Measurements from ENCODE around the gene OSER1.
"Not testable (repeated sequence)": the region's sequence is repeated elsewhere in the genome, so short reads cannot be mapped to it uniquely, and the experiment has no call there.

OSER1 gene

GRCh38 chr20:44210406-44211176 is at the start of gene OSER1:
Gene OSER1 (minus strand): TSS chr20:44210771. CDS start chr20:44206957, 3,814 bp downstream.
- DNase-seq = peak; percentile 97

GRCh38 chr20:44258226-44258890 is 47.8 kb upstream of the OSER1 start:
- DNase-seq = no peak

GRCh38 chr20:44256961-44257360 is 46.4 kb upstream of the OSER1 start:
- no peak for DNase-seq

GRCh38 chr20:44255942-44256341 is 45.4 kb upstream of the OSER1 start:
- no peak for DNase-seq

GRCh38 chr20:44254073-44254472 is 43.5 kb upstream of the OSER1 start:
- no peak for DNase-seq

GRCh38 chr20:44253528-44253927 is 43.0 kb upstream of the OSER1 start:
- DNase-seq = no peak

- no peak for DNase-seq
Measured at GRCh38 chr20:44251284-44251683, 40.7 kb upstream of the OSER1 start.

- DNase-seq = no peak
Measured at GRCh38 chr20:44248410-44248759, 37.8 kb upstream of the OSER1 start.

GRCh38 chr20:44247586-44248409 is 37.2 kb upstream of the OSER1 start:
- no peak for DNase-seq

GRCh38 chr20:44247131-44247571 is 36.6 kb upstream of the OSER1 start, which contains the start of gene GDAP1L1:
Gene GDAP1L1 (plus strand): TSS chr20:44247308. CDS start chr20:44247335, 27 bp downstream.
- peak; percentile 21 for DNase-seq

- no peak for DNase-seq
Measured at GRCh38 chr20:44245977-44246376, 35.4 kb upstream of the OSER1 start.

- DNase-seq = no peak
Measured at GRCh38 chr20:44241796-44242195, 31.2 kb upstream of the OSER1 start.

GRCh38 chr20:44236840-44237239 is 26.3 kb upstream of the OSER1 start:
- DNase-seq = not testable (repeated sequence)

- DNase-seq = no peak
Measured at GRCh38 chr20:44235702-44236101, 25.1 kb upstream of the OSER1 start.

GRCh38 chr20:44234566-44235317 is 24.2 kb upstream of the OSER1 start:
- DNase-seq = no peak

GRCh38 chr20:44233436-44234016 is 23.0 kb upstream of the OSER1 start:
- DNase-seq = no peak

GRCh38 chr20:44232469-44232856 is 21.9 kb upstream of the OSER1 start:
- DNase-seq = not testable (repeated sequence)

- no peak for DNase-seq
Measured at GRCh38 chr20:44231713-44232468, 21.3 kb upstream of the OSER1 start.

- DNase-seq = no peak
Measured at GRCh38 chr20:44231193-44231592, 20.6 kb upstream of the OSER1 start.

GRCh38 chr20:44228465-44229258 is 18.1 kb upstream of the OSER1 start:
- DNase-seq = no peak

GRCh38 chr20:44224637-44225036 is 14.1 kb upstream of the OSER1 start:
- DNase-seq = no peak

Measured in NCI-H1092 treated with DMSO at 0.1 percent for 48 hours (cell line).